ENCODE results near the gene MZT1.
"Not testable (repeated sequence)": the region's sequence is repeated elsewhere in the genome, so short reads cannot be mapped to it uniquely, and the experiment has no call there.

The MZT1 gene

GRCh38 chr13:72737033-72737432 lies 9.6 kb upstream of the MZT1 start:
- Histone ChIP-seq H2AFZ (ENCODE audit: low read length) (no peak overlapping the region), H3K36me3 (ENCODE audit: insufficient read depth, low read length) (peaks cover 38% of the 10 kb centered on the region; the same call in 1 of the 2 replicates), H3K4me3 (ENCODE audit: low read length, poor library complexity, severe bottlenecking) (no peak overlapping the region), H3K4me2 (ENCODE audit: low read depth, low read length, poor library complexity, severe bottlenecking) (peak overlapping the region; percentile 33), H3K4me1 (ENCODE audit: insufficient read depth, low read length, poor library complexity, severe bottlenecking) (peaks cover 4% of the 10 kb centered on the region), H4K20me1 (ENCODE audit: insufficient read depth, low read length, poor library complexity, severe bottlenecking) (peaks cover 7% of the 10 kb centered on the region), H3F3A (ENCODE audit: low read depth) (no peaks in the 10 kb centered on the region), H3K27me3 (ENCODE audit: insufficient read depth, low read length, poor library complexity, severe bottlenecking) (no peaks in the 10 kb centered on the region), H3K9ac (ENCODE audit: low read depth, low read length, poor library complexity, severe bottlenecking) (no peak overlapping the region), H3K9me2 (replicated peaks; ENCODE audit: low read depth, low read length) (no peaks in the 10 kb centered on the region), H3K9me3 (ENCODE audit: insufficient read depth, low read depth, low read length) (no peaks in the 10 kb centered on the region), H3K79me2 (ENCODE audit: insufficient read depth, low read length) (peaks cover 75% of the 10 kb centered on the region)
- TF ChIP-seq CTCF (conservative IDR thresholded peaks at IDR 0.05; ENCODE audit: low read length) (no peak), EZH2phosphoT487 (IDR thresholded peaks at IDR 0.05; ENCODE audit: borderline replicate concordance) (no peak)

- Histone ChIP-seq H3K9ac (ENCODE audit: low read depth, low read length, poor library complexity, severe bottlenecking) (peak overlapping the region; percentile 96), H3K79me2 (ENCODE audit: insufficient read depth, low read length) (peaks cover 89% of the 10 kb centered on the region), H3K9me2 (replicated peaks; ENCODE audit: low read depth, low read length) (no peaks in the 10 kb centered on the region), H2AFZ (ENCODE audit: low read length) (peak overlapping the region; percentile 84), H3K9me3 (ENCODE audit: insufficient read depth, low read depth, low read length) (no peaks in the 10 kb centered on the region), H4K20me1 (ENCODE audit: insufficient read depth, low read length, poor library complexity, severe bottlenecking) (peaks cover 50% of the 10 kb centered on the region), H3K27me3 (ENCODE audit: insufficient read depth, low read length, poor library complexity, severe bottlenecking) (no peaks in the 10 kb centered on the region), H3K4me2 (ENCODE audit: low read depth, low read length, poor library complexity, severe bottlenecking) (peak overlapping the region; percentile 97), H3K36me3 (ENCODE audit: insufficient read depth, low read length) (peaks cover 9% of the 10 kb centered on the region; the same call in 1 of the 2 replicates), H3K4me3 (ENCODE audit: low read length, poor library complexity, severe bottlenecking) (peak overlapping the region; percentile 91), H3K4me1 (ENCODE audit: insufficient read depth, low read length, poor library complexity, severe bottlenecking) (peaks cover 57% of the 10 kb centered on the region), H3F3A (ENCODE audit: low read depth) (no peaks in the 10 kb centered on the region)
- no peak for TF ChIP-seq CTCF (conservative IDR thresholded peaks at IDR 0.05; ENCODE audit: low read length)
Measured at GRCh38 chr13:72728290-72728605, 819 bp upstream of the MZT1 start.

GRCh38 chr13:72726726-72727416 lies 558 bp downstream of the MZT1 start:
- H2AFZ ChIP-seq (ENCODE audit: low read length): peak overlapping the region; percentile 79
- H3K9ac ChIP-seq (ENCODE audit: low read depth, low read length, poor library complexity, severe bottlenecking): peak overlapping the region; percentile 90
- no peaks in the 10 kb centered on the region for H3K9me2 ChIP-seq (replicated peaks; ENCODE audit: low read depth, low read length)
- H3K36me3 ChIP-seq (ENCODE audit: insufficient read depth, low read length): peaks cover 6% of the 10 kb centered on the region; the same call in 1 of the 2 replicates
- no peaks in the 10 kb centered on the region for H3K27me3 ChIP-seq (ENCODE audit: insufficient read depth, low read length, poor library complexity, severe bottlenecking)
- peak overlapping the region; percentile 91 for H3K4me3 ChIP-seq (ENCODE audit: low read length, poor library complexity, severe bottlenecking)
- peaks cover 61% of the 10 kb centered on the region for H4K20me1 ChIP-seq (ENCODE audit: insufficient read depth, low read length, poor library complexity, severe bottlenecking)
- no peaks in the 10 kb centered on the region for H3F3A ChIP-seq (ENCODE audit: low read depth)
- H3K4me2 ChIP-seq (ENCODE audit: low read depth, low read length, poor library complexity, severe bottlenecking): peak overlapping the region; percentile 92
- peaks cover 71% of the 10 kb centered on the region for H3K4me1 ChIP-seq (ENCODE audit: insufficient read depth, low read length, poor library complexity, severe bottlenecking)
- H3K79me2 ChIP-seq (ENCODE audit: insufficient read depth, low read length): peaks cover 95% of the 10 kb centered on the region
- TF ChIP-seq CTCF (conservative IDR thresholded peaks at IDR 0.05; ENCODE audit: low read length) (no peak), EZH2phosphoT487 (IDR thresholded peaks at IDR 0.05; ENCODE audit: borderline replicate concordance) (no peak)
- H3K9me3 ChIP-seq (ENCODE audit: insufficient read depth, low read depth, low read length): no peaks in the 10 kb centered on the region

GRCh38 chr13:72726185-72726584 lies 1.2 kb downstream of the MZT1 start:
- not testable (repeated sequence) for H3K36me3 ChIP-seq (ENCODE audit: insufficient read depth, low read length)

More at GRCh38 chr13:72726185-72726584, 1.2 kb downstream of the MZT1 start:
- H3K4me3 ChIP-seq (ENCODE audit: low read length, poor library complexity, severe bottlenecking): peak overlapping the region; percentile 91
- H3K9ac ChIP-seq (ENCODE audit: low read depth, low read length, poor library complexity, severe bottlenecking): peak overlapping the region; percentile 90
- H3F3A ChIP-seq (ENCODE audit: low read depth); H3K9me2 ChIP-seq (replicated peaks; ENCODE audit: low read depth, low read length); H2AFZ ChIP-seq (ENCODE audit: low read length); H3K9me3 ChIP-seq (ENCODE audit: insufficient read depth, low read depth, low read length); H3K27me3 ChIP-seq (ENCODE audit: insufficient read depth, low read length, poor library complexity, severe bottlenecking): not testable (repeated sequence)
- H3K79me2 ChIP-seq (ENCODE audit: insufficient read depth, low read length): peaks cover 95% of the 10 kb centered on the region
- H4K20me1 ChIP-seq (ENCODE audit: insufficient read depth, low read length, poor library complexity, severe bottlenecking): peaks cover 65% of the 10 kb centered on the region
- H3K4me2 ChIP-seq (ENCODE audit: low read depth, low read length, poor library complexity, severe bottlenecking): peak overlapping the region; percentile 92
- peaks cover 72% of the 10 kb centered on the region for H3K4me1 ChIP-seq (ENCODE audit: insufficient read depth, low read length, poor library complexity, severe bottlenecking)

Data from Loucy (cell line).